ENCODE data around the gene KICS2. TPM values are rescaled to one million over a fixed set of nuclear protein-coding genes. Genes with fewer than 3 reads are reported as not detected.
"Not testable (repeated sequence)": the region's sequence is repeated elsewhere in the genome, so short reads cannot be mapped to it uniquely, and the experiment has no call there.

The KICS2 gene
- total RNA-seq (2014; rRNA removed; shearing (Covaris generic)) = 7.1 and 9.0 TPM in 2 replicates

DNA sequence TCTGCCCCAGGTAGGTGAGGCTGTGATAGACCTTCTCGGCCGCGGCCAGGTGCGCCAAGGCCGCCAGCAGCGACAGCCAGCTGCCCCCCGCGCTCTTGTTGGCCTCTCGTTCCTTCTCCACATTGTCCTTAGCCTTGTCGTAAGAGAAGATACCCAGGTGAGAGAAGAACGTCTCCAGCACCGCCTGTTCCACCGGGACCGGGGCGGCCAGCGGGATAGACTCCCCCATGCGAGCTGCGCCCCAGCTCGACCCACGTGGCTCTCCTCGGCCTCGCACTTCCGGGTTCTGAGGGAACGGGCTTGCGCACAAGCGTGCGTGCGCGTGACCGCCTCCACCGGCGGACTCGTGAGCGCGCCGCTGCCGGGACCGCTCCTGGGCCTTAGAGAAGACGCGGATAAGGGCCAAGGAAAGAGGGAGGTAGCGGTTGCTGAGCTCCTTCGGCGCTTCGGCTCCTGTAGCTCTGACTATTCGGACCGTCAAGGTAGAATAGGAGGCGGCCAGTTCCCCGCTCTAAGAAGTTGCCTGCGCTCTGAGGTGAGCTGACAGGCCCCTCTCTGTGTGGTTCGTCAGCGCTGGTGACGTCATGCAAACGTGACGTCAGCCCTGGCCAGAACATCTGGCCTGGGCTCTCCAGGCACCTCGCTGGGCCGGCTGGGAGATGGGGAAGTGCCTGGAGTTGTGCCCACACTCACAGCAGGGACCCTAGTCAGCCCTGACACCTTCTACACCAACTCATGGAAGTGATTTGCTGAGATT lies at the start of gene KICS2:
TSS of gene KICS2 (minus strand) at position 288 of the 757 bp plus-strand sequence. CDS start at position 229, 59 bp downstream.
- DNase-seq (ENCODE audit: low spot score) = peak; percentile 95

DNA sequence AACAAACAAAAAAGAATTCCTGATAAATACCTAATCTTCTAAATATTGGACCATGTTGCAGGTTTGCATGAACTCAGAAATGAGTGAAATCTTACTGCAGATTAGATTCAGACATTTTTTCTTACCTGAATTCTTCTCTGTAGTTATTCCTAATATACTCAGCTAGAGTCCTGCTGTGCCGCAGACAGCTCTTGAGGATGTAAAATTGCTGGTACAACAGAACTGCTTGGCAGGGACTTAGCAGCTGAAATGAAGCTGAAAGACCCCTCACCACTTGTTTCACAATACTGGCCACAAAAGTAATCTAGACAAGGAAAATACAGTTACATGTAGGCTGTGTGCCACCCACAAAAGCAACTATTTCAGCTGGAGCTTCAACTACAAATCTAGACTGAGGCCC lies 48.3 kb upstream of the KICS2 start:
- DNase-seq (ENCODE audit: low spot score) = no peak

DNA sequence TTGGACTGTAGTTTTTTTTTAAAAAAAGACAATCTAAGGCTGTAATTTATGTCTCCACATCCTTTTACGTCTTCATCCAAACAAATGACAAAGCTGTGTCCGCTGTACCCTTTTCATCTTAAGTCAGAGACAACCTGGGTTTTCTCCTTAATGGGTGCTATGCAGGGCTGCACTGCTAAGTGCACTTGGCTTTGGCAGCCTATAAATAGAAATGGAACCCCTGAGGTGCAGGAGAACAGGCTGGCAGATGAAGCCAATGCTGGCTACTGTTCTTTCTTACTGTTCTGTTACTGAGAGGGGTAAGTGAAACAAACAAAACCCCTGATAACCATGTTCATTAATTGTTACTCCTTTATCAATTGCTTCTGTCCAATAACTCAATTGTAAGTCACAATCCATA lies 47.1 kb upstream of the KICS2 start:
- no peak for DNase-seq (ENCODE audit: low spot score)

DNA sequence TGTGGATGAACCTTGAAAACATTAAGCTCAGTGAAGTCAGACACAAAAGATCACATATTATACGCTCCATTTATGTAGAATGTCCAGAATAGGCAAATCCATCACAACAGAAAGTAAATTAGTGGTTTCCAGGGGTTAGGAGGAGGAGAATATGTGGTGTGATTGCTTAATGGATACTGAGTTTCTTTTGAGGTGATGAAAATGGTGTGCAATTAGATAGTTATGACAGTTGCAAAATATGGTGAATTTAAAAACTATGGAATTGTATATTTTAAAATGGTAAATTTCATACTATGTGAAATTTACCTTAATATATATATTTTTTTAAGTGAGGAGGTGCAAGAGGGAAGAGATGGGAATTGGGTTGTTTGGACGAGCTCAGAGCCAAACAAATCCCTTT lies 46.3 kb upstream of the KICS2 start:
- no peak for DNase-seq (ENCODE audit: low spot score)

DNA sequence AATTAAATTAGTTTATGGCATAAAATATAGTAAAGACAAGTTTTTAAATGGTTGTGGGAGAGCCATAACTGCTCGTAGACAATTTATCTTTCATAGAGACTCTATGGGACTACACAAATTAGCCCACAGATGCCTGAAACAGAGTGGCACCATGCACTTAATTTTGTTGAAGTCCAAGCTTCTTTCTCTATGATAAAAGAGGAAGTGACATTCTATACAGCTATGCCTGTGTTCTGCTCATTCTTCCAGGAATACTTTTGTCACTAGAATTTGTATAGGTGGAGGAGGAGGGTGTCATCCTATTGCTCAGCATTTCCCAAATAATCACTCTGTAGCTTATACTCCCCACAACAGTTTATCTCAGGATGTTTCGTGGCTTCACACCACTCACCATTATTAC lies 43.7 kb upstream of the KICS2 start:
- DNase-seq (ENCODE audit: low spot score) = no peak

DNA sequence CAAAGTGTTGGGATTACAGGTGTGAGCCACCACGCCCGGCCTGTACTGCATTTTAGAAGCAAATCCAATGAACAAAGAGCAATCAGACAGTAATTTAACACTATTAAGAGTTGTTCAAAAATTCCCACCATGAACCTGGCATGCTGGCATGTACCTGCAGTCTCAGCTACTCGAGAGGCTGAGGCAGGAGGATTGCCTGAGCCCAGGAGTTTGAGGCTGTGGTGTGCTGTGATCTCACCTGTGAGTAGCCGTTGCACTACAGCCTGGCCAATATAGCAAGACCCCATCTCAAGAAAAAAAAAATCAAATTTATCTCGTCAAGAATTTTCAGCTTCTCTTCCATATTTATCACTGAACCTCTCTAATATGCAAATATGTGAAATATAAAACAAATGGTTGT lies 39.7 kb upstream of the KICS2 start:
- DNase-seq (ENCODE audit: low spot score) = no peak

DNA sequence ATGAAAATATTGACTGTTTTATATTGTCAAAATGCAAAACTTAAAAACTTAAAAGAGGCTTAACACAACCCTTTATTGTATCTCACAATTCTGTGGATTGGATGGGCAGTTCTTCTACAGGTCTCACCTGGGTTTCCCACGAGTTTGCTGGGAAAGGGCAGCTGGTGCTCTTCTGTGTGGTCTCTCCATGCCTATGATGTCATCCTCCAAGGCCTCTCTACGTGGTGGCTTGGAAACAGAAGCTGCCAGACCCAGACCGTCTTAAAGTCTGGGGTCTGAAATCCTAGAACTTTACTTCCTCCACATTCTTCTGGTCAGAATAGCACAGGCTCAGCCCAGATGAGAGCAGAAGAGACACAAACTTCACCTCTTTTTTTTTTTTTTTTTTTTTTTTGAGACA lies 36.5 kb upstream of the KICS2 start:
- DNase-seq (ENCODE audit: low spot score) = no peak

DNA sequence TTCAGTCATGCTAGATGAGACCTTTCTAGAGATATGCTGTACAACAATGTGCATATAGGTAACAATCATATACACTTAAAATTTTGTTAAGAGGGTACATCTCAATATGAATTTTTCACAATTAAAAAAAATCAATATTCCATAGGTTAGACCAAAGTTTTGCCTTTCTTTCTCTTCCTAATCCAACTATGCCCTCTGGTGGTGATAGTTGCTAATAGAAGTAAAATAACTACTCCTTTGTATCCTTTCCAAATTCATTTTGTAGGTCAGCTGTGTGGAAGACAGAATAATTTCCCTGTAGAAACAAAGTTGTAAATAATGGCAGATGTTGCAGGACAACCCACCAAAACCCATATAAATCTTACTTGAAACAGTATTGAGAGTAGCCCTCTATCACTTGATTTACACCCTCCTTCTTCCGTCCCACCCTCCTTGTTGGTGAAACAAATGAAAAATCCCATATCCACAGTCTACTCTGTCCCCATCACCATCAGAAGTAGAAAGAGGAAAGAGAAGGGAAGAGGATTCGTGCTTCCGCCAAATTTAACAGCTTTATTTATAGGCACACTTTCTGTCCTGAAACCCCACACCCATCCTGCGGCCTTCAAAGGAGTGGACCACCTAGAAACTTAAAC lies 34.2 kb upstream of the KICS2 start:
- peak; percentile 84 for DNase-seq (ENCODE audit: low spot score)

DNA sequence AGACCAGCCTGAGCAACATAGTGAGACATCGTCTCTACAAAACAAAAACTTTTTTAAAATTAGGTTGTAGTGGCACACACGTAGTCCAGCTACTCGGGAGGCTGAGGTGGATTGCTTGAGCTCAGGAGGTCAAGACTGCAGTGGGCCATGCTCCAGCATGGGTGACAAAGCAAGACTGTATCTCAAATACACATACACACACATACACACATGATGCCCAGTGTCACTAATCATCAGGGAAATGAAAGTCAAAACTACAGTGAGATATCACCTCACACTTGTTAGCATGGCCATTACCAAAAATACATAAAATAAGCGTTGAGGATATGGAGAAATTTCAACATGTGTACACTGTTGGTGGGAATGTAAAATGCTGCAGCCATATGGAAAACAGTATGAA lies 33.2 kb upstream of the KICS2 start:
- no peak for DNase-seq (ENCODE audit: low spot score)

DNA sequence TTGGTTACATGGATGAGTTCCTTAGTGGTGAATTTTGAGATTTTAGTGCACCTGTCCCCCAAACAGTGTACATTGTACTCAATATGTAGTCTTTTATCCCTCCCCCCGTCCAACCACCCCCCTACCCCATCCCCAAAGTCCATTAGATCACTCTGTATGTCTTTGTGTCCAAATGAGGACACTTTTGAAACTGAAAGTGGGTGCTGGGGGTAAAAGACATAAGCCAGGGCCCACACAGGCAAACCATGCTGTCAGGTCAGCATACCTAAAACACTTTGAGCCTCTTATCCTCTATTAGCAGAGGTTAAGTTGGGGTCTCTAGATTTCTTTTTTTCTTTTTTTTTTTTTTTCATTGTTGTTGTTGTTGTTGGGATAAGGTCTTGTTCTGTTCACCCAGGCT lies 31.3 kb upstream of the KICS2 start:
- DNase-seq (ENCODE audit: low spot score) = no peak

DNA sequence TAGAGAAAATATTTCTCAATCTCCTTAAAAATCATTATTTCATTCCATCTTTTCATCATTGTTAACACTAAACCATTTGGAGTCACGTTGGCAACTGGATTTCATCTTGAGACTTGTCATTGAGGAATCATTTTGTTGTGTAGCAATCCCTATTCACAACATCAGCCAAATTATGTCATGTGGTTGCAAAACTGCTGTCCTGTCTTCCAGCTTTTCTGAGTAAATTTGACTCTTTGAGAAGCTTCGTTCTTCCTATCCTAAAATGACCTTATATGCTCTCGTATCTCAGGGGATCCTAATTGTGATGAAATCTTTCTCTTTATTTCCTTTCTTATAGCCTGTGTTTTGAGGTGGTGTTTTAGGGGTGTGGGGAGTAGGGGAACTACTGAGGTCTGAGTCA lies 30.6 kb upstream of the KICS2 start:
- DNase-seq (ENCODE audit: low spot score) = no peak

DNA sequence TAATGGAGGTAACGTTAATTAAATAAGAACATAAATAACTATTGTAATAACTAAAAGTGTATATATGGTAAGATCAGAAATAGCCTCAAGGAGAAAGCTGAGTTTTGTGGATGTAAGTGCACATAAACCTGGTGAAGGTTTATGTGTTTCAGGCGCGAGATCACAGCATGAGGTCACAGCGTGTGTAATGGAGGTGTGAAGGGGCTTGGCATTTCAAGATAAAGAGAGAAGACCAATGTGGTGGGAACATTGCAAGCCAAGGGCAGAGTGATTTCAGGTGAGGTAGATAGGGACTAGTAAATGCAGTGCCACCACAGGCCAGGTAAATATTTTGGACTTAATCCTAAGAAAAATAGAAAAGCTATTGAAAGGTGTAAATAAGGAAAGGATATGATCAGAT lies 21.7 kb upstream of the KICS2 start:
- DNase-seq (ENCODE audit: low spot score) = no peak

DNA sequence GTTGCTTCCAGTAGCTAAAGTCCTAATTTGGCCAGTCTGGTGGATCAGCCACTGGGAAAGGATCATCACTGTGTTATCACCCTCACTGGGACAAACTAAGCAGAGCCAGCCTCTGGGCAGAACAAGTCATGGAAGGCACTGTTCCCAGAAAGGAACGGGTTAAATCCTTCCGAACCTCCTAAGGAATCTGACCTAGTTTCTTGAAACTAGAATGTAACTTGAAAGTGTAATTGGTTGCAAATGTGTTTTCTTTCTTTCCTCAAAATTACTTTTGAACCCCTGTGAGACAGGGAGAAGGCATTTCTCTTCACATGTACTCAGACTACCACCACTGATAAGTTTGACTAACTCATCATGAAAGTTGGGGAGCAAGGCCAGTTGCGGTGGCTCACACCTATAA lies 18.7 kb upstream of the KICS2 start:
- DNase-seq (ENCODE audit: low spot score) = no peak

DNA sequence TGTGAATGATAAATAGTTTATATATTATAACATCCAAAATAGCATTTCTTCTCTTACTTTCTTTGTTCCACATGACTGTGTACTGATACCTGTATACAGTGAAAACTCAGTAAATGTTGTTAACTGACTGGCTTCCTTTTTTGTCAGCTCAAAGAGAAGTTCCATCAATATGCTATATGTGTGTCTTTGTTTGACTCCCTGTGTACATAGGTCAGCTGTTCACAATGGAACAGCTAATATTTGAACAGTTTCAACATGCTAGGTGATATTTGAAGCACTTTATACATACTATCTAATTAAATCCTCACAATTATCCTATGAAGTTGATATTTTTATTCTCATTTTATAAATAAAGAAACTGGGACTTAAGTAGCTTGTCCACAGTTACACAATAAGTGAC lies 15.3 kb upstream of the KICS2 start:
- no peak for DNase-seq (ENCODE audit: low spot score)

DNA sequence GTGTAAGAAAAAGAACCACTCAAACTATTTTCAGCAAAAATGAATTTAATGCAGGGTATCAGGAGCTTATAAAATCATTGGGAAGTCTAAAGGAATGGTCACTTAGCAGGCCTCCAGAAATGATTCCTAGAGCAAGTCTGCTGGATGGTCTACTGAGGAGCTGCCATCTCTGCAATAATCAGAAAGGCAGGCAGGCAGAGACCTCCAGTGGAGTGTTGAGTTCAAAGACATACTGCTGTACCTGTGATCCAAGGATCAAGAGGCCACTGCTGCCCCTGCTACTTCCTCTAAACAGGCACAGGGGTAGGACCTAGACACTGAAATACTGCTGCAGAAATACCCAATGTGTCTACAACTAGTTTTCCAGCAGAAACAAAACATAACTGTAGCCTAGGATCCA lies 14.5 kb upstream of the KICS2 start:
- peak; percentile 18 for DNase-seq (ENCODE audit: low spot score)

DNA sequence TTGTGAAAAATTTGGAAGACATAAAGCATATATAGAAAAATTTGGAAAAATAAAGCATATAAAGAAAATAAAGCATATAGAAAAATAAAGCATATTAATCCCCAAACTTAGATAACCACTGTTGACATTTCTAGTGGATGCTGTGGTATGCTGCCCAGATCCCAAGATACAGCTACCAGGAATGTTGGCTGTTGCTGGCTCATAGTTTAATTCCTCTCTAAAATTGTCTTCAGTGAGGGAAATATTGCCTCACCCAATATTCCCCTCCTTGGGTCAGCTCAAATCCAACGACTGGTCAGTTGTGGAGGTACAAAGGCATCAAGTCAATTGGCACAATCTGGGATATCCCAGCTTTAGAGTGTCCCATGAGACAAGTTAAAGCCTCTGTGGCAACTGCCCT lies 10.1 kb upstream of the KICS2 start:
- DNase-seq (ENCODE audit: low spot score) = no peak

DNA sequence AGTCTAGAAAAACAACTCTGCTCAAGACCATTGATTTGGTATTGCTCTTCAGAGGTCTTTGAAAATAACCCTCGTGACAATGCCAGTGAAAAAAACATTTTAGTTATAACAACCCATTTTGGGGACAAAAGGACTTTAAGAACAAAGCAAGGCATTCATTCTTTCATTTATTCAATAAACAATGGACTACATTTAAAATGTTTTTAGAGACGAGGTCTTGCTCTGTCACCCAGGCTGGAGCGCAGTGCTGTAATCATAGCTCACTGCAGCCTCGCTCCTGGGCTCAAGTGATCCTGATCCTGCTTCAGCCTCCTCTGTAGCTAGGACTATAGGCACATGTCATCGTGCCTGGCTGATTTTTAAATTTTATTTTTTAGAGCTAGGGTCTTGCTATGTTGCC lies 7.7 kb upstream of the KICS2 start:
- DNase-seq (ENCODE audit: low spot score) = no peak

DNA sequence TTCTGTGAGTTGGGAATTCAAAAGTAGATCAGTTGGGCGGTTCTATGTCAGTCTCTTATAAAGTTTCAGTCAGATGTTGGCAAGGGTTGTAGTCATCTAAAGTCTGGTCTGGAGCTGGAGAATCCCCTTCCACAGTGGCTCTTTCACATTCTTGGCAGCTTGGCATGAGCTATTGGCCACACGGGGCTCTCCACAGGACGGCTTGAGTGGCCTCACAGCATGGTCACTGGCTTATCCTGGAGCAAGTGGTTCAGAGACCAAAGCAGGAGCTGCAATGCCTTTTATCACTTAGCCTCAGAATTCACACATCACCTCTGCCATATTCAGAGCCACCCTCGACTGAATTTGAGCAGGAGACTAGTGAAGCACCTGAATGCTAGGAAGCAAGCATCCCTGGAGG lies 7.1 kb upstream of the KICS2 start:
- DNase-seq (ENCODE audit: low spot score) = no peak

DNA sequence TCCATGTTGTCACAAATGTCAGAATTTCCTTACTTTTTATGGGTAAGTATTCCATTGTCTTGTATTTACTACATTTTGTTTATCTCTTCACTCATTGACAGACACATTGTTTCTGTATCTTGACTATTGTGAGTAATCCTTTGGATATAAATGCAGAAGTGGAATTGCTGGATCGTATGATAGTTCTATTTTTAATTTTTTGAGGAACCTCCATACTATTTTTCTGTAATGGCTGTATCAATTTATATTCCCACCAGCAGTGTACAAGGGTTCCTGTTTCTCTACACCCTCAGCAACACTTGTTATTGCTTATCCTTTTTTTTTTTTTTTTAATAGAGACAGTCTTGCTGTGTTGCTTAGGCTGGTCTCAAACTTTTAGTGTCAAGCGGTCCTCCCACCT lies 3.5 kb upstream of the KICS2 start:
- DNase-seq (ENCODE audit: low spot score) = no peak

DNA sequence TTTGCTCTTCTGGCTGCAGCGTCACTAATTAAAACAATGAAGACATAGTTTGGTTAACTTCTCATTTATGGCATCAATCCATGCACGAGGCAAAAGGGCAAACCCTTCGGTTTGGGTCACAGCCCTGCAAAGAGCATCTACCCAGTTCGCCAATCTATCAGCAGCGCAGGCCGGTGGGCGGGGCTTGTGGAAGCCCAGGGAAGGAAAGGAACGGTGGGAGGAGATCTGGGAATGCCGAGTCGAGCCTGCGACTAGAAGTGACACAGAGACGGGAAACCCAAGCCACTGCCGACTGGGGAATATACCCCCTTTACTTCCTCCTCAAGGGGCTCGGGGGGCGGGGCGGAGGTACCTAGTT lies 466 bp downstream of the KICS2 start:
- peak; percentile 93 for DNase-seq (ENCODE audit: low spot score)

DNA sequence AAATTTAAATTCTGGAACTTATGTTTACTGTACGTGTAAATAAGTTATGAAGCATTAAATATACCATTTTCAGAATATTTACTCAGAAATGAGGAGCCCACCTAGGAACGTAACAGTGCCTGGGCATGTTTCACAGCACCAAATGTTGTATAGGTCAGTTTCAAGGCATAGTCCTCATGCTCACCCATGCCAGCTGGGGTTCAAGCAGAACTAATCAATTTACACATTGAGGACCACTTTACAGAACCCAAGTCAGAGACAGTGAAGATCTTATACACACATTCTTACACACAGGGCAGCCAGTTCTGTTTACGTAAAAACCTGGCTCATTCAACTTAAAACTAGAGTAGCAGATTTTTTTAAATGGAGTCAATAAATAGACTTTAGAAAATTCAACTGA lies 2.0 kb downstream of the KICS2 start:
- DNase-seq (ENCODE audit: low spot score) = no peak

DNA sequence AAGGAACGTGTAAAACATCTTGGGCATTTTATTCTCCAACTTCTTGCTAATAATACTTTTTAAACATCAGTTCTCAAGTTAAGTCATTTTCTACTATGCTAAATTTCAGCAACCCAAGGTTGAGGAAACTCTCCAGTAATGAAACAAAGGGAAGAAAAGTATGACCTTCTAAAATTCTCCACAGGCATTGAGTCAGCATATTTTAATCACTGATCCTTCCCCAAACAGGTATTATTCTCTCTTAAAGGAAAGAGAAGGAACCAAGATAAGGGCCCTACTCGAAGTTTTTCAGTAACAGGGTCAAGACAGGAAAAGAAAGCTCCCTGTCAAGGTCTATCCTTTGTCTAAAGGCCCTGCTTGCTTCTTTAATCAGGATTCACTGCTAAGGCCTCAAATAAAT lies 3.0 kb downstream of the KICS2 start:
- no peak for DNase-seq (ENCODE audit: low spot score)

DNA sequence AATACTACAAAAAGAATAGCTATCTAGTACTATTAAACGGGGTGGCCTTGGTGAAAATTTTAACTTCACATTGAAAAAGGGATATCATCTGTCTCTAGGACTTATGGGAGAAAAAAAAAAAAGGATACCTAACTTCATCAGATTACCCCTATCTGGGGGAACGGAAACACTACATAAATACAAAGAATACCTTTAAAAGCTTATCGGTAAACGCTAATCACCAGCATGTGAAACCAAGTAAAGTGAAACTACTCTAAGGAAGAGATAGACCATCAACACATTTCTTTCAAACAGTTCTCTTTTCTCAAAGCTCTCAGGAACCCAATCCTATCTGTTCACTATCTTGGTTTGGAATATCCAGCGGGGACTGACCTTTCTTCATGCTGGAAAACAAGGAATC lies 3.5 kb downstream of the KICS2 start:
- DNase-seq (ENCODE audit: low spot score) = no peak

DNA sequence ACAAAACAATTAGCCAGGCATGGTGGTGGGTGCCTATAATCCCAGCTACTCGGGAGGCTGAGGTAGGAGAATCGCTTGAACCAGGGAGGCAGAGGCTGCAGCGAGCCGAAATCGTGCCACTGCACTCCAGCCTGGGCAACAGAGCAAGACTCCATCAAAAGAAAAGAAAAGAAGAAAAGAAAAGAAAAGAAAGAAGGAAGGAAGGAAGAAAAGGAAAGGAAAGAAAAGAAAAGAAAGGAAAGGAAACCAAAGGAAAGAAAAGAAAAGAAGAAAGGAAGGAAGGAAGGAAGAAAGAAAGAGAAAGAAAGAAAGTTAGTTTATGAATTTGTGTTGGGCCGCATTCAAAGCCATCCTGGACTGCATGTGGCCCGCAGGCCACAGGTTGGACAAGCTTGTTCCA lies 4.5 kb downstream of the KICS2 start:
- DNase-seq (ENCODE audit: low spot score) = not testable (repeated sequence)

All from HT-29 (cell line).